Stimulated activated CD4-positive, alpha-beta T cell treated with anti-CD3 and anti-CD28 coated beads, Interleukin-15, amount 100 ng/mL, for 48 hours (primary cell): ENCODE measurements around the gene MRPL33.
A peak's percentile ranks its signal among the peaks of the same experiment; 100 is the strongest.

ENCODE experiments used
- DNase-seq, 2 donors: peaks; one replicate each; pipeline ENCODE4 v3.0.0-alpha.2; 2020; ENCODE audit warnings: low read depth in 2 of 2

Gene MRPL33

GRCh38 chr2:27771548-27772335 lies at the start of gene MRPL33:
Gene MRPL33, plus strand, starts transcription at chr2:27771719. Its CDS starts 59 bp downstream, at chr2:27771778.
- DNase-seq: peak; percentile 84 to 91

DNA sequence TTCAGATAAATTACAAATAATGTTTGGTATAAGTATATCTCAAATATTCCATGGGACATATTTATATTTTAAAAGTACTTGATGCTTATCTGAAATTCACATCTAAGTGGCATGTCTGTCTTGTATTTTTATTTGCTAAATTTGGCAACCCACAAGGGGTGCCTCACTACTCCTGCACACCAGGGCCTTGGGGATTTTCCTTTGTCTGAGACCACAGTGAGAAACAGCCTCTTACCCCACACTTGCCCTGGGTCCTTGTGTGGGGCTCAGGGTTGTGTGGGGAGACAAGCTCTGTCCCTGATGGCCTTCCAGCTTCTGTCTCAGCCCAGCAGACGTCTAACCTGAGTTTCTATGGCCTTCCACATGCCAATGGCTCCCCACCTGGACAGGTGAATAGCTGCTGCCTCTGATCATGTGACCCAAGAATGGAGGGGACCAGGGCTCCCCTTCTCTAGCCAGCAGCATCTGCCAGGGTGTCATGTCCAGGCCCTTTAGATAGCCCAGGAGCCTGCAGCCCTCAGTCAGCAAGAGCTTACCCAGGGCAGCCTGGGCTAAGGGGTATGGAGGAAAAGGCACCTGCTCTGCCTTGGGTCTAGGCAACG lies 49.5 kb upstream of the MRPL33 start:
- no peak for DNase-seq

DNA sequence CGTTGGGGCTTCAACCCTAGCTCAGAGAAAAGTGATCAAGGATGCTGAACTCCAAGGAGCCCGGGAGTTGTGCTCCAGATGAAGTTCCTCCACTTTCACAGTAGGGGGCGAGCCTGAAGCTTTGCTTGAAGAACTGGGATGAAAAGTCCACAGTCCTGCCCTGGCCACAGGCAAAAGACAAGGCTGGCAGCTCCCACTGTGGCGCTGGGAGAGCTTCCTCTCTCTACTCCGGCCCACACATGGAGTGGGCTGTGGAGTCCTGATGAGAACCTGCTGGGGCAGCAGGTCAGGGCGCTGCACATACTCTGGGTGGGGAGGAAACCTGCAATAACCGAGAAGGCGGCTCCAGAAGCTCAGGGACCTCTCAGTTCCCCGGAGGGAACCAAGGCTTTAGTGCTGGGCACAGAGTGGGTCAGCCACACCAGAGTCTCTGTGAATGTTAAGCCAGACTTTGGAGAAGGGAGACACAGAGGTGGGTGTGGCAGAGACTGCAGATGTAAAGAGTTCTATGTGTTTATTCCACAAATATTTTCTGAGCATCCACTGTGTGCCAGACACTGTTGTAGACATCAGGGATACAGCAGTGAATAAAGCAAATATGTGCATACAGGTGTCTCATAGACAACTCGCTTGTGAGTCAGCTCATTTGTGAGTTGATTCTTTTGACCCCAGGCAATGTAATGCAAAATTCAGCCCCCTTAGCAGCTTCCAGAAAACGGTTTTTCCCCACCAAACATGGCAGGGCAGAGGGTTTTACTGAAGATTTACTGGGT lies 48.0 kb upstream of the MRPL33 start:
- no peak for DNase-seq

GRCh38 chr2:27724191-27724590 lies 47.3 kb upstream of the MRPL33 start:
- no peak for DNase-seq

DNA sequence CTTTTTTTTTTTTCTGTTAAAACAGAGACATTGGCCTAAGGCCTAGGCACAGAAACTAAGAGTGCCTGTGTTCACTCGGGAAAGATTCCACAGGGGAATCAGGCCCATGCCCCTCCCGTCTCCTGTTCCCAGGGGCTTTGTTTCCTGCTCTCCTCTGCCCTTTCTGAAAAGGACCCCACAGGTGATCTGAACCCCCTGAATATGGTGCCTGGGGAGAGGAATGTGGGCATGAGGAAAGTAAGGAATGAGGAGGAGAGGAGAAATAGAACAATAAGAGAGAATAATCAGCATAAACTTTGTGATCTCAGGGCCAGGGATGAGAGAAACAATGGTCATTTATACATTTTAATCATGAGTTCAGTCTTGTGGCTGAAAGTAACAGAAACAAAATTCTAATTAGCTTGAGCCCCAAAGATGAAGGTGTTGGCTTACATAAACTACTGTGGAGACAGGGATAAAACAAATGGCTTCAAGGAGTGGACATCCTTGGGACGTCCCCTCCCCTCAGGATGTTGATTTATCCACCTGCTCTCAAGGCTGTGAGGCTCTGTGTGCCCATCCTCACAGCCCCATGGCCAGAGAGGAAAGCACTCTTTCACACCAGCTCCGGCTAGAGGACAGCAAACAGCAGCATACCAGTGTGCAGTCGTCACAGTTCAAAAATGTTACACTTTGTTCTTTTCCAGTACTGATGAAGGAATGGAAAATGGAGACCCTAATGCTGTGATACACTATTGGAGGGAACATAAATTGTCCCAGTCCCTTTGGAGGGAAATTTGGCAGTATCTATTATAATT lies 46.4 kb upstream of the MRPL33 start:
- no peak for DNase-seq

- no peak for DNase-seq
Observed at GRCh38 chr2:27727257-27727656, 44.3 kb upstream of the MRPL33 start.

DNA sequence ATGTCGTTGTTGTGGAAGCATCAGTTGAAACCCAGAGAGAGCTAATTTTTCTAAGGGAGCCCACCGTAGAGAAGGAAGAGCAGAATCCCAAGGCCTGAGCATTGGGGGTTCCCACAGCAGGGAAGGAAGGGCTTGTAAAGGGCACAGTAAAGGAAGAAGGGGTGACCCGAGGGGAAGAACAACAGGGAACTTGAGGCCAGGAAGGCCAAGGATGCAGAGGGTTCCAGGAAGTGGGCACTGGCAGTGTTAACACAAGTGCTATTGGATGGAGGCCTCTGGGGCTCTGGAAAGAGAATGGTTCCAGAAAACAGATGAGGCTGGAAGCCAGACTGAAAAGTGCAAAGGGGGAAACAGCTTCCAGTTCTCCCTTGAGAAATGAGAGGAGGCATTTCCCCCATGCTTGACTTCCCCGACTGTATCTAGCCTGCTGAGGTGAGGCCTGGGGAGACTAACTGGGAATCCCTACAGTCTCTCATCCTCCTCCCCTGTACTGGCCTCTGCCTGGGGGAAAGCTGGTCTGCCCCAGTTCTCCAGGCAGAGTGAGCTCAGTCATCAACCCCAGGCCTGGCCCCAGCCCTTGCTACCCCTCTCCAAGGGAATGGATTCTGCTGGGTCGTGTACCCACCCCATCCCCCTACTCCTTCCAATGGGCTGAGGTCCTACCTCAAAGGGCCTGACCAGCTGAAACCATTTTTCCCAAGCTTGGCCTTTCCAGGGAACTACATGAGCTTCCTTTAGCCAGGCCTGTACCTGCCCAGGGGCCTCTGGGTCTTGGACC lies 43.2 kb upstream of the MRPL33 start:
- DNase-seq: no peak

DNA sequence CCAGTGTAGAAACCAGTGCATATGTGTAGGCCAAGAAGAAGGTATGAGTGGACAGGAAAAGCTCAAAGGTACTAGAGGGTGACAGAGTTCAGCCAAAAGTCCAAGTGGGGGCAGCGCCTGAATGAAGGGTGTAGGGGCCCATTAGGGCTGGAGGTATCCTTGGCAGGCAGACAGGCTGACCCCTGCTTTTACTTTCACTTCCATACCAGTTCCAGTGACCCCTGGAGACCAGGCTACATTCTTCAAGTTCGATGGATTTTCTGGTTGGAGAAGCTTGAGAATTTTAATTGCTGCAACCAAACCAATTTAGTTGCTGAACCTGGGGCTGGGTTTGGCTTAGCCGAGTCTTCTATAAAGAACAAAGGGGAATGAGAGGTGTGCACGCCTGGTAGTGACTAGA lies 42.3 kb upstream of the MRPL33 start:
- no peak for DNase-seq

GRCh38 chr2:27729614-27730013 lies 41.9 kb upstream of the MRPL33 start:
- DNase-seq: no peak

- no peak for DNase-seq
Observed at GRCh38 chr2:27730261-27730662, 41.3 kb upstream of the MRPL33 start.

DNA sequence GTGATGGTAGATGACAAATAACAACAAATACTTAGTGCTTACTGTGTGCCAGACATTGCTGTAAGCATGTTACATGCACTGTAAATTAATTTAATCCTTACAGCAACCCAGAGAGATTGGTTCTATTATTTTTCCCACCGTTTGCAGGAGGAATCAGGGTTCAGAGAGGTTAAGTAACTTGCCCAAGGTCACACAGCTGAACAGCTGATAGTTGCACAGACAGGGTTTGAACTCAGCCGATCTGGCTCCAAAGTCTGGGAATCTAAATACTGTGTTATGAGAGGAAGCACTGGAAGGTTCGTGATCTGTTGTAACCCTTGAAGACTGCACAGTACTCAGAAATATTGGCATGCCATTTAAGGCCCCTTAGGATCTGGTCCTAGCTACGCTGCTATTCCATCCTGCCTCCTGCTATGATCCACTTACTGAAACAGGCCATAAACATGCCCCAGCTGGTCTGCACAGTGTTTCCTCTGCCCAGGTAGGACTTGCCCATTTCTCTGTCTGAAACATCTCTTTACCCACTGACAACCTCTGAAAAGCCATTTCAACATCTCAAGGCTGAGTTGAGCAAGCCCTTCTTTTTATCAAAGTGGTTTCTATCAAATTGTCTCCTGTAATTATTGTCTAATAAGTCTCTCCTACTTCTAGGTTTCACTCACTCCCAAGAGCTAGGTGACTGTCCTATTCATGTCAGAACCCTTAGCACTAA lies 40.4 kb upstream of the MRPL33 start:
- no peak for DNase-seq

GRCh38 chr2:27734305-27734704 lies 37.2 kb upstream of the MRPL33 start:
- DNase-seq: no peak

DNA sequence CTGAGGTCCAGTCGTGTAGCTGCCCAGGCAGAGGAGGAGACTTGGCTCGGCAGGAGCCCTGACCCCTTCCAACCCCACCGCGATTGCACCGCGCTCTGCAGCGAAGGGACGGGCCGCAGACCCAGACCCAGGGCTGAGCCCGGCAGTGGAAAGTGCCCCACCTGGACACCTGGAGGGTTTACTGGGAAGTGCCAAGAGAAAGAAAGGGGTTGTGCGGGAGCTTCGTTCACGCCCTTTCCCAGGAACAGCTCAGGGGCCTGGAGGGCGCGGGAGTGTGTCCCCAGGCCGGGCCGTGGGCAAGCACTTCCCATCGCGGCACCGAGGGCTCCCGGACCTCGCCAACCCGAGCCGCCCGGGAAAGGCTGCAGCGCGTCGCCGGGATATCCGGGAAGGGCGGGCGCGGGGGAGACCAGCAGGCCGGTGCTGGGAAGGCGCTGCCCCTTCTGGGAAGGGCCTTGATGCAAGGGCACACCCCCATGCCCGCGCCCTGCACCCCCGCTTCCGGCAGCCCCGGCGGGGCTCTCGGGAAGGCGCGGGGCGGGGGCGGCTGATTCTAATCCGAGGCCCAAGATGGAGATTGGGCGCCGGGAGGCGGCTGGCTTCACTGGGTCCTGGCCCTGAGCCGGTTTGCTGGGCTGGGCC lies 36.1 kb upstream of the MRPL33 start:
- DNase-seq: peak; percentile 43 to 70

- no peak for DNase-seq
Observed at GRCh38 chr2:27736031-27736889, 35.3 kb upstream of the MRPL33 start.

- no peak for DNase-seq
Observed at GRCh38 chr2:27736890-27737204, 34.7 kb upstream of the MRPL33 start.

DNA sequence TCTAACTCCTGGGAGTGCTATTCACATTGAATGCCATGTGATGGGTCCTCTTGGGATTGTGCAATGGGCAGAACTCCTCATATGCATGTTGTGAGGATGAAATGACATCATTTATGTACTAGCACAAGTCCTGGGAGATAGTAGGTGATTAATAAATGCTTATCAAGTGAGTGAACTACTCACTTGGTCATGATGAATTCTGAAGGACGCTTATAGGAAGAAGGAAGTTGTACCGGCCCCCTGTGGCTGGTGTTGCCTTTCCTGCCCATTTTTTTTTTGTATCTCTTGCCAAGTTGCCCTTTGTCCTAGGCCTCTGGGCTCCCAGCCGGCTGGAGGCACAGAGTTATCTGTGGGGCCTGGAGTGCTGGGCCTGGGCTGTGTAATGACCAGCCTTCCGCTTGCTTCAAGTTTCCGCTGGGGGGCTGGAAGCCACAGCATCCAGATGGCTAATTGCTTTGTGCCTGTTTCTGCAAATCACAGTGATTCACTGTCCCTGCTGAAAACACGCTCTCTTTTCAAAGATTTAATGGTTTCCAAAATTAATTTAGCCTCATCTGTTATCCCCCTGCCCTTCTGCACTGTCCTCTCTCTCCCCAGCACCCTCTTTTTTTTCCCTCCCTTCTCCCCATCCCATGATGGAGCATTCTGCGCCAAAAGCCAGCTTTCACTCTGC lies 33.7 kb upstream of the MRPL33 start:
- DNase-seq: no peak

DNA sequence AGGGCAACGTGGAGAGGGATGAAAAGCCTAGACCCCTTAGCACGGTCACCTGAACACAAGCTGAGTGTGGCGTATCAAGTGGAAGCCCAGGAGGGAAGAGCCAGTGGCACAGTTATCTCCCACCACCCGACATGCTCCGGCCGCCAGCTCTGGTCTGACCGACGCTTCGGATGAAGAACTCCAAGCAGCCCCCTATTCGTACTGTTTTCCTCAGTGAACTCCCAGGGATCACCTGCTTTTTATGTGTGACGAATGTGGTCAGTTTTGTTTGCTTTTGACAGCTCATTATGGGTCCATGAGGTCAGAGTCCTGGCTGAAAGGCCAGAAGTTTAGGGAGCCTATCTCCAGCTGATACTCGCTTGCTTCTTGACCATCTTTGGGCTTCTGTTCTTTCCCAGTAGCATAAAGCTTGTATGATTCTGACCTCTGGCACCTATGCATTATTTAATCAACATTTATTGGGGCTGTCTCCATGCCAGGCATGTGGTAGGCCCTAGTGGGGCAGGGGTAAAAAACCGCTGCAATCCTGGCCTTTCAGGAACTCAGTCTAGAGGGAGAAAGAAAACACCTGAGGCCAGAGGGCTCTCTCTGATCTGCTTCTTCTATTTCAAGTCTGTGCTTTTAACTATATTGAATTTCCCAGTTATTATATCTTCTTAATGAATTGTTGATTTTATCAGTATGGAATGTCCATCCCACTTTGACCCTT lies 33.0 kb upstream of the MRPL33 start:
- no peak for DNase-seq

DNA sequence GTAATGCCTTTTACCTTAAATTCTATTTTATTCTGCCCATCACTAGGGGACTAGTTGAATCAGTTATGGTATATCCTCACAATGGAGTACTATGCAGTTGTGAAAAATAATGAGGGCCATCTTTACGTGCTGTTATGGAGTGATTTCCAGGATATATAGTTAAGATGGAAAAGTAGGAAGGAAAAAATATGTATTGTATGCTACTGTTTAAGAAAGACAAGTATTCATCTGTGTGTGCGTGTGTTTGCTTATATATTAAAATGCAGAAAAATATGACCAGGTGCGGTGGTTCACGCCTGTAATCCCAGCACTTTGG lies 32.5 kb upstream of the MRPL33 start:
- DNase-seq: no peak
